CD4-positive, alpha-beta T cell treated with Interleukin-6 at 100 ng/mL for 8 hours (primary cell): ENCODE data around the gene RACGAP1.
"Not testable (repeated sequence)": the region's sequence is repeated elsewhere in the genome, so short reads cannot be mapped to it uniquely, and the experiment has no call there.

Source experiments
- DNase-seq: peaks from one replicate; pipeline ENCODE4 v3.0.0-alpha.2; 2020; ENCODE audit warnings: mixed read lengths, low spot score

The RACGAP1 gene

DNA sequence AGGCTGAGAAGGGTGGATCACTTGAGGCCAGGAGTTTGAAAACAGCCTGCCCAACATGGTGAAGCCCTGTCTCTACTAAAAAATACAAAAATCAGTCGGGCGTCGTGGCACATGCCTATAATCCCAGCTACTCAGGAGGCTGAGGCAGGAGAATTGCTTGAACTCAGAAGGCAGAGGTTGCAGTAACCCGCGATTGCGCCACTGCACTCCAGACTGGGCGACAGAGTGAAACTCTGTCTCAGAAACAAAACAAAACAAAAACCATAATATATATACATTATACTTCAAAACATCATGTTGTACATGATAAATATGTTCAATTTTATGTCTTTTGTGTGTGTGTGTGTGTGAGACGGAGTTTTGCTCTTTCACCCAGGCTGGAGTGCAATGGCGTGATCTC is 5.2 kb upstream of the RACGAP1 start:
- not testable (repeated sequence) for DNase-seq

DNA sequence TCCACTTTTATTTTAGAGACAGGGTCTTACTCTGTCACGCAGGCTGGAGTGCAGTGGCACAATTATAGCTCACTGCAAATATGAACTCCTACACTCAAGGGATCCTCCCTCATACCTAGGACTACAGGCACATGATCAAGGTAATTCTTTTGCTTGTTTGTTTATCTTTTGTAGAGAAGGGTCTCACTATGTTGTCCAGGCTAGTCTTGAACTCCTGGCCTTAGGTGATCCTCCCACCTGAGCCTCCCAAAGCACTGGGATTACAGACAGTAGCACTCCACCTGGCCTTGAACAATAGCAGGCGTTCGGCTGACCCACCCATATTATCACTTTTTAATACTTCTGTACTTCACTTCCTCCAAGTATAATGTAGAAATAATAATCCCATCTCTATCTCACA is 1.4 kb upstream of the RACGAP1 start:
- DNase-seq, result no peak

- DNase-seq, result no peak
Observed at GRCh38 chr12:50024805-50025186, 498 bp downstream of the RACGAP1 start.

- no peak for DNase-seq
Observed at GRCh38 chr12:50024227-50024626, 1.1 kb downstream of the RACGAP1 start.

DNA sequence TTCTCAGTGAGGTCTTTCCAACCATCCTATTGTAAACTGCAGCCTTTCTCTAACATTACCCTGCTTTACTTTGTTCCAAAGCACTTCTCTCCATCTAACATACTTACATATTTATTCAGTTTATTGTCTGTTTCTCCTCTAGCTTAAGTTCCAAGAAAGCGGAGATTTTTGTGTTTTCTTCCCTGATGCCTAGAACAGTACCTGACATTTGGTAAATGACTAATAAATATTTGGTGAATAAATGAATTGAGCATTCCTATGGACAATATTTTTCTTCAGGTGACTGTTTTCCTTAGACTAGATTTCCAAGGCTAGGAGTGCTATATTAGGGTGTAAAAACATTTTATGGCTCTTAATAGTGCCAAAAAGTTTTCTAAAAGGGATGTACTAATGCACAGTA is 2.4 kb downstream of the RACGAP1 start:
- no peak for DNase-seq

- no peak for DNase-seq
Observed at GRCh38 chr12:50021031-50021430, 4.3 kb downstream of the RACGAP1 start.

- no peak for DNase-seq
Observed at GRCh38 chr12:50019524-50019923, 5.8 kb downstream of the RACGAP1 start.

DNA sequence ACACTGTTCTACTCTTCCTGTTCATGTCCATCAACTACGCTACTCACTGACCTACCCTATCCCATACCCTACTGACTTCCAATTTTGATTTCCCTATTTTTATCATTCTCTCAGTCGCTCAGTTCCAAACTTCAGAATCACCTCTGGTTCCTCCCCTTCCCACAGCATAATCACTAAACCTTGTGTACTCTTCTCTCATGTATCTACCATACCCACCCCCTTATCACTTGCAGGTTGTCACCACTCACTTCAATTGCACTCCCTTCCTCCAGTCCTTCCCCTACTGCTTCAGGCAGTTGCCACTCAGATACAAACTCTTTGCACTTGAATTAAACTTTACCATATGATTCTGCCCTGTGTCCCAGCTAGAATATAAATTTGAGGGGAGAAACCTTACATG is 6.3 kb downstream of the RACGAP1 start:
- no peak for DNase-seq

DNA sequence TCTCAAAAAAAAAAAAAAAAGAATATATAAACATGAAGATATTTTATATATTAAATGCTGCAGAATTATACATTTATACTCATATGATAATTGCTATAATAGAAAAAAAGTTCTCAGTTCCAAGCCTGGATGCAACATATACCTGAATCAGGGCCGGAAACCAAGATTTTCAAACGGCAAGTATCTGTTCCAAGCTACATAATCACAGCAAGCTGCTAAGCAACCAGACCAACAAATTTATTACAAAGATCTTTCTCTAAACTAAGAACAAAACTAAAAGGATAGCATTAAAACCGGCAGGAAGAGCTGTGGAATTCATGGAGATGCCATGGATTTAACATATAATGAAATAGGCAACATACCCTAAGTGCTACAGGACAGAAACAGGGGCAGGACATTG is 7.1 kb downstream of the RACGAP1 start:
- no peak for DNase-seq

DNA sequence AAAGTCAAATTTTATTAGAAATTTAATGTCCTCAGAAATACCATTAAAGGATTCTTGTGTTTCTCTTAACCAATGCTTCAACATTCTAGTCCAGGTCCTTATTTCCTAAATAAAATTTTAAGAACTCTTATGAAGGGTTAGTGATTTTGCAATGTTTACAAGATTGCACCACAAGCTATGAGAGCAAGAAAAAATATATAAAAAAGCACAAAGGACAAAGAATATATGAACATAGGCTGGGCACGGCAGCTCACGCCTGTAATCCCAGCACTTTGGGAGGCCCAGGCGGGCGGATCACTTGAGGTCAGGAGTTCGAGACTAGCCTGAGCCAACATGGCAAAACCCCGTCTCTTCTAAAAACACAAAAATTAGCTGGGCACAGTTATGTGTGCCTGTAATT is 7.7 kb downstream of the RACGAP1 start:
- no peak for DNase-seq

- DNase-seq, result no peak
Observed at GRCh38 chr12:50016501-50017475, 8.5 kb downstream of the RACGAP1 start.

- no peak for DNase-seq
Observed at GRCh38 chr12:50014342-50014741, 11.0 kb downstream of the RACGAP1 start.

GRCh38 chr12:50013361-50014147 is 11.7 kb downstream of the RACGAP1 start:
- no peak for DNase-seq

- no peak for DNase-seq
Observed at GRCh38 chr12:50006754-50007442, 18.4 kb downstream of the RACGAP1 start.

GRCh38 chr12:50006280-50006679 is 19.0 kb downstream of the RACGAP1 start:
- DNase-seq, result no peak

DNA sequence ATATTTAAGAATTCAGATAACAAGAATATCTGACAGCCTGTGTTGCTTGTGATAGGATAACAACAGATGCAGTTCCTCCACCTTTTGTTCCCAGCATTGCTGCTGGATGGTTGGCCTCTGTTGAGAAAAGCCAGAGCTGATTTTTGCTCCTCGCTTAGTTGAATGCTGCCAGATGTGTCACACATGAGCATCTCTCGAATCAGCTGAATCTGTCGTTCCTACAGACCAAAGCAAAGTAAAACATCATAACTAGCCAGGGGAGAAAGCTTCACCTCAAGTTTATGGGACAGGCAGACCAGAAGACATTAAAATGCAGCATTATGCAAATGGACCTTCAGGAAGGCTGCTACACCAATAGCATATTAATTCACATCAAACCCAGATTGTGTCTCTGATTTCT is 20.1 kb downstream of the RACGAP1 start:
- no peak for DNase-seq

GRCh38 chr12:50004696-50005095 is 20.6 kb downstream of the RACGAP1 start:
- no peak for DNase-seq

- no peak for DNase-seq
Observed at GRCh38 chr12:50003595-50003994, 21.7 kb downstream of the RACGAP1 start.

GRCh38 chr12:49998453-49998852 is 26.8 kb downstream of the RACGAP1 start:
- DNase-seq, result no peak

GRCh38 chr12:49990273-49990672 is 35.0 kb downstream of the RACGAP1 start:
- no peak for DNase-seq

- DNase-seq, result not testable (repeated sequence)
Observed at GRCh38 chr12:49989400-49989799, 35.9 kb downstream of the RACGAP1 start.

DNA sequence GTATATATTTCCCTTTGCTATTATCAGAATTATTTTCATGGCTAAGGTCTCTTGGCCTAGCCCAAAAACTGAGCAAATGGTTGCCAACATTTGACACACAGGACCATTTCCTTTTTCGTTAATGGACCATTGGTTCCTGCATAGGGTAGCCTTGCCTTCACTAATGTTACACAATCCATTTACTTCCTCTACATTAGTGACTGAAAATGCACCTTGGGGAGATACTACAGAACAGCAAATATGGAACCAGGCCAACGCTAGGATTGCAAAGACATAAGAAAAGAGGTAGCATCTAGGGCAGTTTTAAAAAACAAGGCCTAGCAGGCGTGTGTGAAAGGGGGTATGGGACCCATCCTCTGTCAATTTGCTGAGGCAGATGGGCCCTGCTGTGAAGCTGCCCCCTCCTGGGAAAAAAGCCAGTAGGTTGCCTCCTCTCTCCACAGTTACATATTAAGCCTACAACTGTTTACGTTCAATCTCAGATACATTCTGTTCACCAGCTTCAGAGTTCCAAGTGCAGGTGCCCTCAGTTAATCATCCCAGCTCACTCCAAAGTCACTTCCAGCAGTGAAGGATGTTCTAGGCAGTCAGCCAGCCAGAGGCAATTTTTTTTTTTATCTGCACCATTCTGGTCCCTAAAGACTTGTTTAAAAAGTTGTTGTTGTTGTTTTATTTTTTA is 37.5 kb downstream of the RACGAP1 start:
- no peak for DNase-seq
